ENCODE data around the gene CSNK1G2.

Gene CSNK1G2

GRCh38 chr19:1941146-1942077 lies at the start of gene CSNK1G2:
CSNK1G2 (plus strand) TSS chr19:1941172; CDS start chr19:1969773, 28,601 bp downstream.
- H3K27me3 ChIP-seq (ENCODE audit: control insufficient read depth in 5 of 5, insufficient read depth in 4 of 5, low read length in 5 of 5) = no peaks in the 10 kb centered on the region
- peak within 1 kb of the TSS; percentile 91 for H3K27ac ChIP-seq (ENCODE audit: low read depth, low read length)
- H3K9me3 ChIP-seq (ENCODE audit: control insufficient read depth in 5 of 5, low read length in 5 of 5) = no peaks in the 10 kb centered on the region
- peak within 1 kb of the TSS; percentile 64 to 82 (median 73) for H3K4me3 ChIP-seq (ENCODE audit: low read depth in 1 of 5, low read length in 5 of 5)
- no peaks in the 10 kb centered on the region for H3K36me3 ChIP-seq (ENCODE audit: control insufficient read depth in 5 of 5, insufficient read depth in 5 of 5, low read length in 5 of 5)
- H3K4me1 ChIP-seq (ENCODE audit: control insufficient read depth in 5 of 5, insufficient read depth in 5 of 5, low read length in 5 of 5) = peaks cover 3 to 53% (median 44%) of the 10 kb centered on the region in 5 donors
- H3K9ac ChIP-seq (ENCODE audit: low read length in 5 of 5) = peak within 1 kb of the TSS; percentile 26 to 92 (median 86)

- no peaks in the 10 kb centered on the region for H3K27me3 ChIP-seq (ENCODE audit: control insufficient read depth in 5 of 5, insufficient read depth in 4 of 5, low read length in 5 of 5)
- H3K4me3 ChIP-seq (ENCODE audit: low read depth in 1 of 5, low read length in 5 of 5) = no peak overlapping the region
- H3K27ac ChIP-seq (ENCODE audit: low read depth, low read length) = no peak overlapping the region
- H3K36me3 ChIP-seq (ENCODE audit: control insufficient read depth in 5 of 5, insufficient read depth in 5 of 5, low read length in 5 of 5) = no peaks in the 10 kb centered on the region
- no peak overlapping the region for H3K9ac ChIP-seq (ENCODE audit: low read length in 5 of 5)
- peaks cover 4 to 32% (median 19%) of the 10 kb centered on the region in 5 donors for H3K4me1 ChIP-seq (ENCODE audit: control insufficient read depth in 5 of 5, insufficient read depth in 5 of 5, low read length in 5 of 5)
- H3K9me3 ChIP-seq (ENCODE audit: control insufficient read depth in 5 of 5, low read length in 5 of 5) = no peaks in the 10 kb centered on the region
Measured at GRCh38 chr19:1893791-1894190, 47.2 kb upstream of the CSNK1G2 start.

- no peaks in the 10 kb centered on the region for H3K27me3 ChIP-seq (ENCODE audit: control insufficient read depth in 5 of 5, insufficient read depth in 4 of 5, low read length in 5 of 5)
- peaks cover 4 to 32% (median 19%) of the 10 kb centered on the region in 5 donors for H3K4me1 ChIP-seq (ENCODE audit: control insufficient read depth in 5 of 5, insufficient read depth in 5 of 5, low read length in 5 of 5)
- H3K4me3 ChIP-seq (ENCODE audit: low read depth in 1 of 5, low read length in 5 of 5) = no peak overlapping the region
- H3K36me3 ChIP-seq (ENCODE audit: control insufficient read depth in 5 of 5, insufficient read depth in 5 of 5, low read length in 5 of 5) = no peaks in the 10 kb centered on the region
- no peaks in the 10 kb centered on the region for H3K9me3 ChIP-seq (ENCODE audit: control insufficient read depth in 5 of 5, low read length in 5 of 5)
- H3K27ac ChIP-seq (ENCODE audit: low read depth, low read length) = no peak overlapping the region
- no peak overlapping the region for H3K9ac ChIP-seq (ENCODE audit: low read length in 5 of 5)
Measured at GRCh38 chr19:1896508-1896907, 44.5 kb upstream of the CSNK1G2 start.

GRCh38 chr19:1901940-1902404 lies 39.0 kb upstream of the CSNK1G2 start:
- H3K4me3 ChIP-seq (ENCODE audit: low read depth in 1 of 5, low read length in 5 of 5) = no peak overlapping the region
- no peak overlapping the region for H3K9ac ChIP-seq (ENCODE audit: low read length in 5 of 5)
- no peaks in the 10 kb centered on the region for H3K9me3 ChIP-seq (ENCODE audit: control insufficient read depth in 5 of 5, low read length in 5 of 5)
- H3K4me1 ChIP-seq (ENCODE audit: control insufficient read depth in 5 of 5, insufficient read depth in 5 of 5, low read length in 5 of 5) = peaks cover 7 to 31% (median 19%) of the 10 kb centered on the region in 5 donors
- no peak overlapping the region for H3K27ac ChIP-seq (ENCODE audit: low read depth, low read length)
- H3K27me3 ChIP-seq (ENCODE audit: control insufficient read depth in 5 of 5, insufficient read depth in 4 of 5, low read length in 5 of 5) = no peaks in the 10 kb centered on the region
- no peaks in the 10 kb centered on the region for H3K36me3 ChIP-seq (ENCODE audit: control insufficient read depth in 5 of 5, insufficient read depth in 5 of 5, low read length in 5 of 5)

DNA sequence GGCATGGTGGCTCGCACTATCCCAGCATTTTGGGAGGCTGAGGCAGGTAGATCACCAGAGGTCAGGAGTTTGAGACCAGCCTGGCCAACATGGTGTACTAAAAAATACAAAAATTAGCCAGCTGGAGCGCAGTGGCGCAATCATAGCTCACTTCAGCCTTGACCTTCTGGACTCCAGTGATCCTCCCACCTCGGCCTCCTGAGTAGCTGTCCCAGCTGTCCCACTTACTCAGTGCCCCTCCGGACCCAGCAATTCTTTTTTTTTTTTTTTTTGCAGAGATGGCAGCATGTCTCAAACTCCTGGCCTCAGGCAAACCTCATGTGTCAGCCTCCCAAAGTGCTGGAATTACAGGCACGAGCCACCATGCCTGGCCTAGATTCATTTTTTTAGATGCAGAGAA lies 38.0 kb upstream of the CSNK1G2 start:
- H3K4me1 ChIP-seq (ENCODE audit: control insufficient read depth in 5 of 5, insufficient read depth in 5 of 5, low read length in 5 of 5) = peaks cover 2 to 30% (median 17%) of the 10 kb centered on the region in 5 donors
- no peaks in the 10 kb centered on the region for H3K9me3 ChIP-seq (ENCODE audit: control insufficient read depth in 5 of 5, low read length in 5 of 5)
- H3K27ac ChIP-seq (ENCODE audit: low read depth, low read length) = no peak overlapping the region
- H3K27me3 ChIP-seq (ENCODE audit: control insufficient read depth in 5 of 5, insufficient read depth in 4 of 5, low read length in 5 of 5) = no peaks in the 10 kb centered on the region
- no peak overlapping the region for H3K9ac ChIP-seq (ENCODE audit: low read length in 5 of 5)
- peaks cover 0 to 3% (median 0%) of the 10 kb centered on the region in 5 donors for H3K36me3 ChIP-seq (ENCODE audit: control insufficient read depth in 5 of 5, insufficient read depth in 5 of 5, low read length in 5 of 5)
- H3K4me3 ChIP-seq (ENCODE audit: low read depth in 1 of 5, low read length in 5 of 5) = no peak overlapping the region

DNA sequence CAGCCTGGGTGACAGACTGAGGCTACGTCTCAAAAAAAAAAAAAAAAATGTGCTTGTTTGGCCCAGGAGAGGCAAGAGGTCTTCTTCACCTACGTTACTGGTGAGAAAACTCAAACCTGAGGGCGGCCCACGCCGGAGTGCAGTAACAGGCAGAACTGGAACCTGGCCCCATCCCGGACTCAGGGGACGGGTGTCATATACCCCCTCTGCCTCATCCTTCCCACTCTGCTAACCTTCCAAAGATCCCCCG lies 36.2 kb upstream of the CSNK1G2 start:
- peak overlapping the region in 3 of 5 donors; percentile 36 to 75 (median 50) for H3K4me3 ChIP-seq (ENCODE audit: low read depth in 1 of 5, low read length in 5 of 5)
- H3K4me1 ChIP-seq (ENCODE audit: control insufficient read depth in 5 of 5, insufficient read depth in 5 of 5, low read length in 5 of 5) = peaks cover 2 to 38% (median 22%) of the 10 kb centered on the region in 5 donors
- peak overlapping the region; percentile 55 for H3K27ac ChIP-seq (ENCODE audit: low read depth, low read length)

GRCh38 chr19:1905110-1905862 lies 35.7 kb upstream of the CSNK1G2 start, which contains the start of the genes ADAT3 and SCAMP4:
ADAT3 (plus strand) TSS chr19:1905399; CDS start chr19:1912048, 6,649 bp downstream.
SCAMP4 (plus strand) TSS chr19:1905399; CDS start chr19:1915020, 9,621 bp downstream.
- H3K27me3 ChIP-seq (ENCODE audit: control insufficient read depth in 5 of 5, insufficient read depth in 4 of 5, low read length in 5 of 5) = no peaks in the 10 kb centered on the region
- H3K4me3 ChIP-seq (ENCODE audit: low read depth in 1 of 5, low read length in 5 of 5) = peak within 1 kb of the TSS; percentile 69 to 81 (median 73)
- H3K4me1 ChIP-seq (ENCODE audit: control insufficient read depth in 5 of 5, insufficient read depth in 5 of 5, low read length in 5 of 5) = peaks cover 2 to 43% (median 27%) of the 10 kb centered on the region in 5 donors
- no peaks in the 10 kb centered on the region for H3K9me3 ChIP-seq (ENCODE audit: control insufficient read depth in 5 of 5, low read length in 5 of 5)
- peak within 1 kb of the TSS; percentile 55 for H3K27ac ChIP-seq (ENCODE audit: low read depth, low read length)
- H3K9ac ChIP-seq (ENCODE audit: low read length in 5 of 5) = peak within 1 kb of the TSS in 4 of 5 donors; percentile 7 to 80 (median 24)
- H3K36me3 ChIP-seq (ENCODE audit: control insufficient read depth in 5 of 5, insufficient read depth in 5 of 5, low read length in 5 of 5) = peaks cover 0 to 3% (median 0%) of the 10 kb centered on the region in 5 donors

More for the DNA sequence above, 36.2 kb upstream of the CSNK1G2 start:
- Histone ChIP-seq H3K36me3 (ENCODE audit: control insufficient read depth in 5 of 5, insufficient read depth in 5 of 5, low read length in 5 of 5) (peaks cover 0 to 3% (median 0%) of the 10 kb centered on the region in 5 donors), H3K27me3 (ENCODE audit: control insufficient read depth in 5 of 5, insufficient read depth in 4 of 5, low read length in 5 of 5) (no peaks in the 10 kb centered on the region), H3K9me3 (ENCODE audit: control insufficient read depth in 5 of 5, low read length in 5 of 5) (no peaks in the 10 kb centered on the region), H3K9ac (ENCODE audit: low read length in 5 of 5) (no peak overlapping the region)

- H3K4me3 ChIP-seq (ENCODE audit: low read depth in 1 of 5, low read length in 5 of 5) = peak overlapping the region; percentile 69 to 81 (median 73)
- H3K27ac ChIP-seq (ENCODE audit: low read depth, low read length) = peak overlapping the region; percentile 40
- H3K9me3 ChIP-seq (ENCODE audit: control insufficient read depth in 5 of 5, low read length in 5 of 5) = no peaks in the 10 kb centered on the region
- H3K27me3 ChIP-seq (ENCODE audit: control insufficient read depth in 5 of 5, insufficient read depth in 4 of 5, low read length in 5 of 5) = no peaks in the 10 kb centered on the region
- H3K9ac ChIP-seq (ENCODE audit: low read length in 5 of 5) = peak overlapping the region in 4 of 5 donors; percentile 7 to 80 (median 24)
- H3K4me1 ChIP-seq (ENCODE audit: control insufficient read depth in 5 of 5, insufficient read depth in 5 of 5, low read length in 5 of 5) = peaks cover 2 to 44% (median 28%) of the 10 kb centered on the region in 5 donors
- H3K36me3 ChIP-seq (ENCODE audit: control insufficient read depth in 5 of 5, insufficient read depth in 5 of 5, low read length in 5 of 5) = peaks cover 0 to 3% (median 0%) of the 10 kb centered on the region in 5 donors
Measured at GRCh38 chr19:1905863-1906375, 35.1 kb upstream of the CSNK1G2 start.

- Histone ChIP-seq H3K27ac (ENCODE audit: low read depth, low read length) (no peak overlapping the region), H3K4me1 (ENCODE audit: control insufficient read depth in 5 of 5, insufficient read depth in 5 of 5, low read length in 5 of 5) (peaks cover 2 to 44% (median 28%) of the 10 kb centered on the region in 5 donors)
Measured at GRCh38 chr19:1906985-1907562, 33.9 kb upstream of the CSNK1G2 start.

More at GRCh38 chr19:1906985-1907562, 33.9 kb upstream of the CSNK1G2 start:
- no peaks in the 10 kb centered on the region for H3K9me3 ChIP-seq (ENCODE audit: control insufficient read depth in 5 of 5, low read length in 5 of 5)
- H3K36me3 ChIP-seq (ENCODE audit: control insufficient read depth in 5 of 5, insufficient read depth in 5 of 5, low read length in 5 of 5) = peaks cover 0 to 7% (median 2%) of the 10 kb centered on the region in 5 donors
- no peaks in the 10 kb centered on the region for H3K27me3 ChIP-seq (ENCODE audit: control insufficient read depth in 5 of 5, insufficient read depth in 4 of 5, low read length in 5 of 5)
- no peak overlapping the region for H3K9ac ChIP-seq (ENCODE audit: low read length in 5 of 5)
- no peak overlapping the region for H3K4me3 ChIP-seq (ENCODE audit: low read depth in 1 of 5, low read length in 5 of 5)

All from subcutaneous abdominal adipose tissue (tissue), 5 donors.